SJCRH30 (cell line): ENCODE measurements around the gene KCNC1. TPM values are rescaled to one million over a fixed set of nuclear protein-coding genes. Genes with fewer than 3 reads are reported as not detected.

Experiments used
- DNase-seq, 2 experiments: peaks; one replicate each; pipeline ENCODE4 v3.0.0-alpha.2; 2015 to 2020
- H3K27ac ChIP-seq: fragments of 250-450 bp; sonication (Bioruptor Pico); 2 replicates; pipeline ENCODE4 v1.5.1; 2020; ENCODE audit warnings: mild to moderate bottlenecking, moderate library complexity
- H3K27me3 ChIP-seq: fragments of 250-450 bp; sonication (Bioruptor Pico); 2 replicates; pipeline ENCODE4 v1.5.1; 2020; ENCODE audit warnings: mild to moderate bottlenecking, moderate library complexity
- H3K36me3 ChIP-seq: fragments of 250-450 bp; sonication (Bioruptor Pico); 2 replicates; pipeline ENCODE4 v1.5.1; 2020; ENCODE audit warnings: mild to moderate bottlenecking, moderate library complexity
- H3K4me1 ChIP-seq: fragments of 250-450 bp; sonication (Bioruptor Pico); 2 replicates; pipeline ENCODE4 v1.5.1; 2020; ENCODE audit warnings: mild to moderate bottlenecking, moderate library complexity
- H3K4me3 ChIP-seq: fragments of 250-450 bp; sonication (Bioruptor Pico); 2 replicates; pipeline ENCODE4 v1.5.1; 2020; ENCODE audit warnings: mild to moderate bottlenecking, moderate library complexity
- H3K9me3 ChIP-seq: fragments of 250-450 bp; sonication (Bioruptor Pico); replicated peaks from 2 replicates; pipeline ENCODE4 v1.5.1; 2020; ENCODE audit warnings: mild to moderate bottlenecking, moderate library complexity
- total RNA-seq: library from RNA; depleted of rRNA; stranded (reverse); fragments of >200 nt; shearing (Covaris generic); gene quantifications from 2 replicates; pipeline ENCODE4 v1.2.3, GENCODE V29; 2014

KCNC1 gene
- total RNA-seq, 1 experiment from 2014 or later = 6.7 TPM

DNA sequence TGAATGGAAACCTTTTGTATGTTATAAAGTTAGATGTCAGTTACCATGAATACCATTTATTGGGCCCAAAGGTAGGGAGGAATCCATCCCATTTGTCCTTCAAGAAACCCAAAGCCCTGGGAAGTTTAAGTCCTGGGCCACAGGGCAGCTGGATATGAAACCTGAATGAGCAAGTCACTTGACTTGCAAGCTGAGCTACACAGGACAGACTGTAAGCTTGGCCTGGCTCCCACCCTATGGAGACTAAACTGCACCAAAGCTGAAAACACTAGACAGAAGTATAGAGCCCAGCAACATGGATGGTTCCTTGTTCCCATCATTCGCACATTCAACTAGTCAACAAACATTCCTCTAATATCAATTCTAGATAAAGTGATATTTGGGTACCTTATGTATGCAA is 71.3 kb downstream of the KCNC1 start:
- Histone ChIP-seq H3K27ac (no peak overlapping the region), H3K36me3 (no peaks in the 10 kb centered on the region), H3K9me3 (no peaks in the 10 kb centered on the region), H3K4me3 (no peak overlapping the region), H3K27me3 (no peaks in the 10 kb centered on the region), H3K4me1 (peaks cover 19% of the 10 kb centered on the region)
- DNase-seq = no peak

DNA sequence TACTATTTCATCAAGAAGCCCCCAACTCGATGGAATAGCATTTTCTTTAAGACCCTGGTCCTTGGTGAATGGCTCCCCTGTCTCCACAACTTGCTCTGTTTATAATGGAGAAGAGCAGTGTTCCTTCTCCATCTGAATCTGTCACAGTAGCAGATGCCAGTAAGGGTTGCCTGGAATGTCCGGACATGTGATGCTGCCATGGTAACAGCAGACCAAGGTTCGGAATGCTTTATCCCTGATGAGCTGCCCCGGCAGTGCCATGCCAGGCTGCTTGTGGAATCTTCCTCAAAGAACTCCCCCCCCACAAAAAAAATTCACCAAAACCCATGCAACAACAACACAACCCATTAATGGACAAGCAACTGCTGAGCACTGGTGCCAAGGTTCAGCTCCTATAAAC is 72.5 kb downstream of the KCNC1 start:
- DNase-seq = no peak
- H3K27me3 ChIP-seq = no peaks in the 10 kb centered on the region
- H3K4me3 ChIP-seq = no peak overlapping the region
- no peaks in the 10 kb centered on the region for H3K36me3 ChIP-seq
- H3K9me3 ChIP-seq = no peaks in the 10 kb centered on the region
- H3K27ac ChIP-seq = no peak overlapping the region
- H3K4me1 ChIP-seq = peaks cover 27% of the 10 kb centered on the region

DNA sequence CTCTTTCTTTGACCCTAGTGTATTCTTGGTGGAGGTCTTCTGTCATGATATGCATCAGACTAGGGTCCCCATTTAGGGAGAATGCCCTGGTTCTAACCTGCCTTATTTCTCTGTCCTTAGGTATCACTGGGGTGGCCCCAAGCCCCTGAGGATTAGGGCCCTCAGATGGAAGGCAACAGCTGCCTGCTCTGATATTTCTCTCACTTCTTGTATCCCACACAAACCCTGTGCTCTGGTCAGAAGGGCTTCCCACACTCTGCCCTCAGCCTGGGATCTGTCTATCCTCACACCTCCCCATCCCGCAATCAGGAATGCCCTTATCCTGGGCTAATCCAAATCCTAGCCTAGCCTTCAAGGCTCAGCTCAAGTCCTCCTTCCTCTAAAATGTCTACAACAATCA is 75.5 kb downstream of the KCNC1 start:
- H3K4me1 ChIP-seq = peaks cover 47% of the 10 kb centered on the region
- no peaks in the 10 kb centered on the region for H3K9me3 ChIP-seq
- H3K27me3 ChIP-seq = no peaks in the 10 kb centered on the region
- H3K4me3 ChIP-seq = no peak overlapping the region
- H3K36me3 ChIP-seq = no peaks in the 10 kb centered on the region
- peak; percentile 80 to 94 for DNase-seq
- H3K27ac ChIP-seq = peak overlapping the region; percentile 24

DNA sequence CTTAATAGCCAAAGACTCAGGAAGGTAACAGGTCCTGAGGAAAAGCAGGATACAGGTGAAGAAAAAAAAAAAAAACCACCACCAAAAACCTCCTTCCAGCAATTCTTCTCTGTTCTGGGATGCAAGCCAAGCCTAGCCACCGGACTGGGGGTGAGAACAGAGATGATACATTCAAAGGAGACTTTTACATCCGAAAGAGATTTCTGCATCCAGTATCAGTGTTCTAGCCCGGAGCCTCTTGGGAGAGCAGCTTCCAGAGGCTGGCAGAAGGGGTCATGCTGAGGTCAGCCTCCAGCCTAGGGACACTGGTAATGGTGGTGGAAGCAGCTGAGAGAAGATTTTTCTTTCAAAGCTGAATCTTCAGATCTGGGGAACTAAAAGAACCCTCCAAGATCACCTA is 76.2 kb downstream of the KCNC1 start:
- peak; percentile 68 to 84 for DNase-seq
- H3K4me1 ChIP-seq = peaks cover 47% of the 10 kb centered on the region
- no peak overlapping the region for H3K4me3 ChIP-seq

DNA sequence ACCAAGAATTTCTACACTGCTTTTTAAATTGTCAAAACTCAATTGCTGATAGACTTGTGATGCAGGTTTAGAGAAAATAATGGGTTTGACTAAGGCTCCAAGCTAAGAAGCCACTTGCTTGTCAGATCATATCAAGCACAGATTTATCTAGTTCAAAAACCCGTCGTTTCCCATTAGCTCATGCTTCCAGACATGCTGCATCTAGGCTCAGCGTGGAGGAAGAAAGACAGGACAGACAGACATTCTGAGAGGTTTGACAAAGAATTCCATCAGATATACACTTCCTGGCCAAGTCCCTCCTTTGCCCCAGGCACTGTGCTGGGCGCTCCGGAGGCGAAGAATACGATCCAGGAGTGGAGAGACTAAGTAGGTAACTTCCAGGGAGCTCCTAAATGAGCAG is 76.8 kb downstream of the KCNC1 start:
- H3K36me3 ChIP-seq = no peaks in the 10 kb centered on the region
- no peaks in the 10 kb centered on the region for H3K27me3 ChIP-seq
- H3K4me3 ChIP-seq = no peak overlapping the region
- H3K4me1 ChIP-seq = peaks cover 51% of the 10 kb centered on the region
- H3K9me3 ChIP-seq = no peaks in the 10 kb centered on the region
- H3K27ac ChIP-seq = no peak overlapping the region
- no peak for DNase-seq

More for the DNA sequence above, 76.2 kb downstream of the KCNC1 start:
- Histone ChIP-seq H3K9me3 (no peaks in the 10 kb centered on the region), H3K36me3 (no peaks in the 10 kb centered on the region), H3K27me3 (no peaks in the 10 kb centered on the region), H3K27ac (no peak overlapping the region)

DNA sequence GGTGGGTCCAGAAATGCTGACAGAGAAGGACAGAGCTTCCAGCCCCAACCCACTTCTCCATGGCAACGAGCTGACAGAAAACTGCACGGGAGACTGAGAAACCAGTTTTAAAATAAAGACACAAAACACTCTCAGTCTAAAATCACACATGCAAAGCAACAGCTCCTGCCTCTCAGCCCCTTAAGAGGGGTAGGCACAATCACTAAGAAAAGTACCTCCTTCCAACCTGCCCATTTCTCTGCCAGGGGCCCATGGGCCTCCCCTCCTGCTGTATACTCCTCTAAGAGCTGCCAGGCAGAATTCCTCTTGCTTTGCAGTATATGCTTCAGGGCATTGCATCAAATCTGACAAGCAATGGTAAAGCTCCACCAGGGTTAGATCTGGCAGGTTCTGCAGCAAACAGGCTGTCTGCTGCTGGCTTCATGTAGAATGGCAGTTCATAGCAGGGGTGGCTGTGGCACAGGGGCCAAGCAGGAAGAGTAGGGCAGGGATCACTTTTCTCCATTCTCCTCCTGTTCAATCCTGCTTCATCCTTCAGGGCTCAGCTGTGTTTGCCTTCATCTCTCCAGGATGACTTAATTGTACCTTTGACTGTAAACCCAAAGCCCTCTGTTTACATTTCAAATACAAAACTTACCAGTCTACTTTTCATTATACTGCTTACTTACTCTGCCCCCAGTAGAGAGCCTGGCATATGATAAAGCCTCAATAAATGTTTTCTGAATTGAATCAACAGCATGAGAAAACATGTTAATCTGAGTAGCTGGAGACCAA is 77.7 kb downstream of the KCNC1 start:
- no peak for DNase-seq
- H3K27me3 ChIP-seq = no peaks in the 10 kb centered on the region
- no peaks in the 10 kb centered on the region for H3K36me3 ChIP-seq
- no peak overlapping the region for H3K4me3 ChIP-seq
- no peak overlapping the region for H3K27ac ChIP-seq
- H3K4me1 ChIP-seq = peaks cover 57% of the 10 kb centered on the region
- H3K9me3 ChIP-seq = no peaks in the 10 kb centered on the region

DNA sequence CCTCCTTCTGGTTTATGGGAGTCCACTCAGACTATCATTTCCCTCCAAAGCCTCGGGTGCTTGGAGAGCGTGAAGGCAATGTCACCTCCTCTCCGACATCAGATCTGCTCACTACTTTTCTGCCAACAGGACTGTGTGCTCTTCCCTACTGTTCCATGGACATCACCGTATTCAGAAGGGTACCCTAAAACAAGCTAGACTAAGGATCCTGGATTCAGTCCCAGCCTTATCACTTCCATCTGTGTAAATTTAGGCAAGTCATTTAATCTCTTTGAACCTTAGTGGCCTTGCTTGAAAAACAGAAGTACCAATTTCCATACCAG is 78.2 kb downstream of the KCNC1 start:
- Histone ChIP-seq H3K27ac (no peak overlapping the region), H3K27me3 (no peaks in the 10 kb centered on the region), H3K4me3 (no peak overlapping the region), H3K36me3 (no peaks in the 10 kb centered on the region), H3K4me1 (peaks cover 57% of the 10 kb centered on the region), H3K9me3 (no peaks in the 10 kb centered on the region)
- no peak for DNase-seq

DNA sequence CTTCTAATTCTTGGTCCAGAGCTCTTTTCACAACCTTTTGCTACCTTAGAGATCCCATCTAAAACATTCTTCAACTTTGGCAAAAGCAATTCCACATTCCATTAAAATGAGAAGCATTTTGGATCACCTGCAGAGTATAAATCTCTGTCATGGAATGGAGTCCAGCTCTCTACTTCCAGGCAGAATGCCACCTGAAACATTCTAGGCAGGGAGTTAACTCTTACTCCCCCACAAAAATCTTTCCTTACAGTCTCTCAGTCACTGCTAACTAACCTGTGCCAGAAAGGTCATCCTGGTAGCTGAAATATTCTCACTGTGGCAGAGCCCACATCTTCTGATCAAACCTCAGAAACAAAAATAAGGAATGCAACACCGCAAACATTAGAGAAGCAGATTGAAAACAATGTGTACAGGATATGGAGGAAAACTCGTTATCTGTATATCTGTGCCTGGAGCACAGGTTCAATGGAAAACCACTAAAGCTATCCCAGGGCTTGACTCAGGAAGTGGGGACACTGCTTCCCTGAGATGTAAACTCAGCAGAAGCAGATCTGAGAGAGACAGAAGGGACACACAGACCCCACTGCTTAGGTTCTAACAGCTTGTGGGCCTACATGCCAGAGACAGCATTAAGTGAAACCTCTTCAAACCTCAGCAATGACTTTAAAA is 78.9 kb downstream of the KCNC1 start:
- Histone ChIP-seq H3K4me3 (no peak overlapping the region), H3K27ac (no peak overlapping the region), H3K4me1 (peaks cover 57% of the 10 kb centered on the region), H3K36me3 (no peaks in the 10 kb centered on the region), H3K9me3 (no peaks in the 10 kb centered on the region), H3K27me3 (no peaks in the 10 kb centered on the region)
- peak in 1 of 2 experiments; percentile 27 for DNase-seq

DNA sequence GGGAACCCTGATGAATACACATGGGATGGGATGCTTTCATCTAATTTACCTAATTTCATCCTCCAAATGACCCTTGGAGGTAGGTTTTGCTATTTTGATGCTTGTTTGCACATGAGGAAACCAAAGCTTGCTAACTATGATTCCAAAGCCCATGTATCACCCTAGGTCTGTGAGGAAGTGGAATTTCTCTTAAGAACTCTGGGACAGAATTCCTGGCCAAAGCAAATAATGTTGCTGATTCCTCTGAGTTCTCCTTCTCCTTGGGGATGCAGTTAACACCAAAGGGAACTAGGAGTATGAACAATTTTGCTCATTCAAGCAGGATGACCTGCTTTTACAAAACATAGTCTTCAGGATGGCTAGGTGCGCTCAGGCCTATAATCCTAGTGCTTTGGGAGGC is 80.0 kb downstream of the KCNC1 start:
- DNase-seq = no peak
- peaks cover 51% of the 10 kb centered on the region for H3K4me1 ChIP-seq
- H3K27ac ChIP-seq = no peak overlapping the region
- no peaks in the 10 kb centered on the region for H3K36me3 ChIP-seq
- H3K27me3 ChIP-seq = no peaks in the 10 kb centered on the region
- no peak overlapping the region for H3K4me3 ChIP-seq
- no peaks in the 10 kb centered on the region for H3K9me3 ChIP-seq

- Histone ChIP-seq H3K27me3 (no peaks in the 10 kb centered on the region), H3K4me3 (no peak overlapping the region), H3K27ac (no peak overlapping the region), H3K36me3 (no peaks in the 10 kb centered on the region), H3K4me1 (peaks cover 33% of the 10 kb centered on the region), H3K9me3 (no peaks in the 10 kb centered on the region)
- DNase-seq = no peak
These were observed 81.8 kb downstream of the KCNC1 start for GRCh38 chr11:17816232-17816931.

DNA sequence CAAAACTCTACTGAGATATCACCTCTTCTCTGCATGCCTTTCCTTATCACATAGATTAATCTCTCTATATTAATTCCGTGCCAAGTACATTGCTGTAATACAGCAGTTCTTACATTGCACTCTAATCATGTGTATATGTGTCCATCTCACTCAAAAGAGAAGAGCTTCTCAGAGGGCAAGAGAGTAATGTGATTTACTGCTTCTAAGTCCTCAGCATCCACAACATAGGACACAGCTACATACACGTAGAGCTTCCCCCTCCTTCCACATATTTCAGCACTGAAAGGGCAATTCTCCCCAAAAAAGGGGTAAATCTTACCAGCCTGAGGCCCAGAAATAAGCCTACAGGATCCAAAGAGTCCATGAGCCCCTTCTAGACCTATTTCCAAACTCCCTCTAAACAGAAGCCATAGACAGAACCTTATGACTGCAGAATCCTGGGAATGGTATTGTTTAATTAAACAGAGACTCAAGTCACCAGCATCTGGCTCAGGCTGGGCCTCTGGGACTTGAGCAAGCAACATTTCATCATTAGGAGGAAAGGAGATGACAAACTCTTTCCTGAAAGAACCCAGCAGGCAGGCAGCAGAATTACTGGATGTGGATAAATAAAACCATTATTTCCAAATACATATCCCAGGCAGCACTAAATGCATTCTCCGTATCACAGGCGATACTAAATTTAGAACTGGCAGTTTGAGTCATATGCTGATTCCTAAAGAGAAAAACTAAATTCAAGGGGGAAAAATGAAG is 87.2 kb downstream of the KCNC1 start:
- no peaks in the 10 kb centered on the region for H3K36me3 ChIP-seq
- no peak overlapping the region for H3K27ac ChIP-seq
- H3K27me3 ChIP-seq = no peaks in the 10 kb centered on the region
- no peak overlapping the region for H3K4me3 ChIP-seq
- DNase-seq = no peak
- peaks cover 2% of the 10 kb centered on the region for H3K4me1 ChIP-seq
- H3K9me3 ChIP-seq = no peaks in the 10 kb centered on the region

GRCh38 chr11:17822401-17822781 is 87.8 kb downstream of the KCNC1 start:
- H3K27ac ChIP-seq = no peak overlapping the region

DNA sequence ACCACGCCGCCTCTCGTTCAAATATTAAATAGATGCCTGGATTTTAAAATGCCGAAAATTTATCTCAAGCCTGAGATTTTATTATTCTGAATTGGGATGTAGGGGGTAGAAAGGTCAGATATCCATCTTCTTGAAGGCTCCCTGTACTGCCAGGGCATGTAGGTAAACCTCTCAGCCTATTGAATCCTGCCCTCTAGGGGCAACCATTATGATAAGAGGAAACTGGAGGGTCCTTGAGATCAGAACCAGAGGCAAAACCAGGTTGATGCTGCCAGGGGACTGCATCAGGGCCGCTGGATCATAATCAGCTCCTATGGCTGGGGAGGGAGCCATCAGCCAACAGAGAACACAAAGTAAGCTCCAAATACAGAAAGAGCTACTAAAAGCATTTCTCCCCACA is 92.4 kb downstream of the KCNC1 start:
- no peaks in the 10 kb centered on the region for H3K9me3 ChIP-seq
- no peak overlapping the region for H3K4me3 ChIP-seq
- no peaks in the 10 kb centered on the region for H3K4me1 ChIP-seq
- no peaks in the 10 kb centered on the region for H3K27me3 ChIP-seq
- peak; percentile 21 to 64 for DNase-seq
- H3K27ac ChIP-seq = no peak overlapping the region
- no peaks in the 10 kb centered on the region for H3K36me3 ChIP-seq

More at GRCh38 chr11:17822401-17822781, 87.8 kb downstream of the KCNC1 start:
- DNase-seq = no peak
- no peak overlapping the region for H3K4me3 ChIP-seq
- no peaks in the 10 kb centered on the region for H3K36me3 ChIP-seq
- H3K9me3 ChIP-seq = no peaks in the 10 kb centered on the region
- H3K27me3 ChIP-seq = no peaks in the 10 kb centered on the region
- no peaks in the 10 kb centered on the region for H3K4me1 ChIP-seq

GRCh38 chr11:17828311-17828751 is 93.8 kb downstream of the KCNC1 start:
- H3K27ac ChIP-seq = no peak overlapping the region
- no peak for DNase-seq
- H3K4me1 ChIP-seq = no peaks in the 10 kb centered on the region
- no peaks in the 10 kb centered on the region for H3K9me3 ChIP-seq
- no peak overlapping the region for H3K4me3 ChIP-seq
- no peaks in the 10 kb centered on the region for H3K27me3 ChIP-seq
- H3K36me3 ChIP-seq = no peaks in the 10 kb centered on the region

DNA sequence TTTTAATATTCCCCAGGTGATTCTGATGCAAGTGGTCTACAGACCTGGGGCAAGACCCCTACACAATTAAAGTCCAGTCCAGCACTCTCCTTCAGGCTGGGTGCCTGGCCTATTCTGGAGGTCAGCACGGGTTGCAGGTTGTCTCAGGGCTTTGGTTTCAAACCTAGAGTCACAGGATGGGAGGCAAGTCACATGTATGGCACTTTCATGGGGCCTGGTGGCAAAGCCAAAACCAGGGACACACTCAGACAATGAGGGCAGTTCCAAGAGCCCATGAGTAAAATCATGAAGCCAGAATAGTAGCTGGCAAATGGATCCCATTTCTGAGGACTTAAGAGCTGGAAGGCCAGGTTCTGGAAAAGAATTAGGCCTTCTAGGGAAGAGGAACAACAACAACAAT is 96.6 kb downstream of the KCNC1 start:
- H3K27me3 ChIP-seq = no peaks in the 10 kb centered on the region
- no peak for DNase-seq
- no peaks in the 10 kb centered on the region for H3K4me1 ChIP-seq
- no peak overlapping the region for H3K27ac ChIP-seq
- no peaks in the 10 kb centered on the region for H3K9me3 ChIP-seq
- H3K4me3 ChIP-seq = no peak overlapping the region
- no peaks in the 10 kb centered on the region for H3K36me3 ChIP-seq
